GM19467 (cell line): ENCODE measurements around the gene CSTB.

Source experiments
- ATAC-seq: cut with Tn5 transposase; IDR thresholded peaks from one replicate; pipeline ENCODE4 v1.9.1; 2021; ENCODE audit warnings: mild to moderate bottlenecking, moderate library complexity; ENCODE audit not compliant: unreplicated experiment

Gene CSTB

GRCh38 chr21:43752758-43753438 lies 23.2 kb downstream of the CSTB start:
- ATAC-seq: no peak

DNA sequence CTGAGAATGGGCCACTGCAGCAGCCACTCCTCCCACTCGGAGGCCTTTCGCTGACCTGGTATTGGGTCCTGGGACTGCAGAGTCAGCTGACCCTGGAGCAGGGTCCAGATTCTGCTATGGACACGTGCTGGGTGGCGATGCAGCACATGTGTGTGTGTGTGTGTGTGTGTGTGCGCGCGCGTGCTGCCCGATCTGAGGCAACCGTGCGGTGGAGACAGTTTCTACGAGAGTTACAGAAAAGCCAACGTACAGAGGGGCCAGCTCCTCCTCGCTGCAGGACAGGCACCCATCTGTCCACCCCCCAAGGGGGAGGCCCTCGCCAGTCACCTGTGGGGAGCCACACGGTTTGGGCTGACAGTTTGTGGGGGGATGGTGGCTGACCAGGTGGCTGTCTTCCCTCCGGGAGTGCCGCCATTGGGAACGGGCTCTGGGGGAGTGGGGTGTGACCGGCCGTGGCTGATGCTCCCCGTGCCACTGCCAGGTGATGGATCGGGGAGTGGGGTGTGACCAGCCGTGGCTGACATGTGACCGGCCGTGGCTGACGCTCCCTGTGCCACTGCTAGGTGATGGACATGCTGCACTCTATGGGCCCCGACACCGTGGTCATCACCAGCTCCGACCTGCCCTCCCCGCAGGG lies 24.0 kb downstream of the CSTB start:
- no peak for ATAC-seq

DNA sequence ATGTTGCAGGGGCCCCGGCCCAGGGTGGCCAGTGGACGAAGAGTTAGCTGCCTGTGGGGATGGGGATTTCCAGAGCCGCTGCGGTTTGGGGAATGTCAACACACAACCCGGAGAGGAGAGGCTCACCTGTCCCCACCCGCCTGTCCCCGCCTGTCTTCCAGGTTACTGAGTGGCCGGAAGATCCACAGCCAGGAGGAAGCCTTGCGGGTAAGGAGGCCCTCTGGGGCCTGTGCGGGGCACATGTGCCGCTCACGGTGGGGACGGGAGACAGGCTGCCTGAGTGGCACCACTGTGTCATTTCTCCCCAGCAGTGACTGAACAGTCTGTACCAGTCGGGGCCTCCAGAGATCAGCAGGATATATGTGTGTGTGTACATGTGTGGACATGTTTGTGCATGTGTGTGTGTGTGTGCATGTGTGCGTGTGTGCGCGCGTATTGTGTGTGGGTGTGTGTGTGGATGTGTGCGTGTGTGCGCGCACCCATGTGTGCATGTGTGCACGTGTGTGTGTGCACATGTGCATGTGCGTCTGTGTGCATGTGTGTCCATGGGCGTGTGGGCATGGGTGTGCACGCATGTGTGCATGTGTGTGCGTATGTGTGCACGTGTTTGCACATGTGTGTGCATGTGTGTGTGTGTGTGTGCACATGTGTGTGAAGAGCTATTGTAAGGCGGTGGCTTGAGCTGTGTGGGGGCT lies 25.6 kb downstream of the CSTB start:
- no peak for ATAC-seq

GRCh38 chr21:43749651-43750262 lies 26.4 kb downstream of the CSTB start:
- no peak for ATAC-seq

GRCh38 chr21:43748622-43749021 lies 27.5 kb downstream of the CSTB start:
- no peak for ATAC-seq

DNA sequence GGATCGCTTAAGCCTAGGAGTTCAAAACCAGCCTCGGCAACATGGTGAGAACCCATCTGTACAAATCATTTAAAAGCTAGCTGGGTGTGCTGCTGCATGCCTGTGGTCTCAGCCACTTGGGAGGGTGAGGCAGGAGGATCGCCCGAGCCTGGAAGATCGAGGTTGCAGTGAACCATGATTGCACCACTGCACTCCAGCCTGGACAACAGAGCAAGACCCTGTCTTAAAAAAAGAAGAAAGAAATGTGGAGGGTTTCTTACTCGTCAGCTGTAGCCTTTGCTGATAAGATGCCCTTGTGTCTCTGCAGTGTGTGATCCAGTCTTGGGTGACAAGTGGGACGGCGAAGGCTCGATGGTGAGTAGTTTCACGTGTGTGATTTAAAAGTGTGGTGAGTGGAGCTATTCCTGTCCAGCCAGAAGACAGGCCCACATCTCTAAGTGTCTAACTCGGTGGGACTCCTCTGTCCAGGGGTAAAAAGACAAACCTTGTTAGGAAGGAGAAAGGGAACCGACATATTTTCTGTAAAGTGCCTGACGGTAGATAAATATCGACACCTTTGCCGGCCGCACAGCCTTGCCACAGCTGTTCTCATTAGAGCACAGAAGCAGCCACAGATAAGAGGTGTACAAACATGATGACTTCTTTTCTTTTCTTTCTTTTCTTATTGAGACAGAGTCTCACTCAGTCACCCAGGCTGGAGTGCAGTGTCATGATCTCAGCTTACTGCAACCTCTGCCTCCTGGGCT lies 30.2 kb downstream of the CSTB start:
- ATAC-seq: no peak

DNA sequence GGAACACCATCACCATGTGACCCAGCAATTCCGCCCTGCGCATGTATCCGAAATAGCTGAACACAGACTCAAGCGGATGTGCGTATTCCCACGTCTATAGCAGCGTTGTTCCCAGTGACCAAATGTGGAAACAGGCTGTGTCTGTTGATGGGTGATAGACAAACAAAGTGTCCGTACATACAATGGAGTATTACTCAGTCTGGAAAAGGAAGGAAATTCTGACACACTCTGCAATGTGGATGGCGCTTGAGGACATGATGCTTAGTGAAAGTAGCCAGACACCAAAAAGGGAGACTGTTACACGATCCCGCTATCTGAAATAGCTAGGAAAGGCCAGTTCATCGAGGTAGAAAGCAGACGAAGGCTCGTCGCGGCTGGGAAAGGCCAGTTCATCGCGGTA lies 31.4 kb downstream of the CSTB start:
- no peak for ATAC-seq

GRCh38 chr21:43743947-43744346 lies 32.2 kb downstream of the CSTB start:
- ATAC-seq: no peak

- ATAC-seq: no peak
Measured at GRCh38 chr21:43741423-43742096, 34.5 kb downstream of the CSTB start.

- no peak for ATAC-seq
Measured at GRCh38 chr21:43740497-43741156, 35.5 kb downstream of the CSTB start.

DNA sequence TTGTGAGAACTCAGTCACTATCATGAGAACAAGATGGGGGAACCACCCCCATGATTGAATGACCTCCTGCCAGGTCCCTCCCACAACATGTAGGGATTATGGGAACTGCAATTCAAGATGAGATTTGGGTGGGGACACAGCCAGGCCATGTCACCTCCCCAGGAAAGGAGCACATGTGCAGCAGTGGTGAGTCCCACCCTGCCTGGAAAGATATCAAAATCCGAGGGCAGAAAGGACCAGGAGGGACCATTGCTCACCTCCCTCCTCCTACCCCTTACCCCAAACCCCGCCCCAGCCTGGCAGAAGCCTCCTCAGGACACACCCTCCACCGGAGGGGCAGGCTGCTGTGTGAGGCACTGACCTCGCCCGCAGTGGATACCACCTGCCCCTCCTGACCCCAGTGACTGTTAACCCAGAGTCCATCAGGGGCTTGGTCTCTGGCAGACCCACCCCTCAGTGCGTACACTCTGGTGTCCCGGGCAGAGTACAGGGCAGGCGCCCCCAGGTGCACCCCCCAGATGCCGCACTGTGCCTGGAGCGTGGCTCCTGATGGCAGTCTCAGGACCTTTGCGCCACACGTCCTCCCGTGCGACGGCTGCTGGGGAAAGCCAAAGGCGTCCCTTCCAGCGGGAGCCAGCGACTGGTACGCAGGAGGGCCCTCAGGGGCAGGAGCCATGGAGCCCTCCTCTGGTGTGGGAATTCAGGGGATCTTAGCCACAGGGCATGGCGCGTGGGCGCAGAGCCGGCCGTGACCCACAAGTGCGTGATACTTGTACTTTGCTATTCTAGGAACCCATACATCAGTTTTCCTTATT lies 36.3 kb downstream of the CSTB start:
- no peak for ATAC-seq

DNA sequence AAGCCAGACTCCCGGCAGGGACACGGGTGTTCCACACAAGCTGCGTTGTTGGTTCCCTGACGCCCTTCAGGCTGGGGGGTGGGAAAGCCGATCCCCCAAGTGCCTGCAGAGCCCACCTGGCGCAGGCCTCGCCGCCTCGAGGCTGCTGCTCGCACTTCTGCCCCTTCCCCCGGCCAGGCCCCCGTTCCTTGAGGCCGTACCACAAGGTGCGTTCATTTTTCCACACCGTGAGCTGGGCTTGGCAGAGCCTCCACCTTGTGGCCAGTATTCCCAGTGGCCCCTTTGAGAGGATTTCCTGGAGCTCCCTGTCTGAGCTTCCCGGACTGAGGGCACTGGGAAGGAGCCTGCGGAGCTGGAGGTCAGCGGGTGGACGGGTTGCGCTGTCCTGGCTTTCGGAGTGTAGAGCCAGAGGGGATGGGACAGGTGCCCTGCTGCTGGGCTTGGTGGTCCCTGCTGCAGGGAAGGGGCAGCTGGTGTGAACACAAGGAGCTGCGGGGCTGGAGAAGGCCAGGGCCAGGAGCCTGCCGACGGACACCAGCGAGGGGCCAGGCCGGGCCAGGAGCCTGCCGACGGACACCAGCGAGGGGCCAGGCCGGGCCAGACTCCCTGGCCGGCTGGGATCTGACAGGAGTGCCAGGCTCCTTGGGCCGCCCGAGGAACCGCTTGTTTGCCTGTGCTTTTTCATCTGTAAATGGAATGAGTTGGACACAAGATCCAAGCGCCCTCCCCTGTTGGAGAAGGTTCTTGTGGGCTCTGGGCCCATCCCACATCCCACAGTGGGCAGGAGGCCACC lies 38.8 kb downstream of the CSTB start:
- ATAC-seq: no peak

GRCh38 chr21:43736224-43736883 lies 39.8 kb downstream of the CSTB start:
- no peak for ATAC-seq

- ATAC-seq: no peak
Measured at GRCh38 chr21:43735236-43736091, 40.6 kb downstream of the CSTB start.

- ATAC-seq: no peak
Measured at GRCh38 chr21:43734928-43735229, 41.2 kb downstream of the CSTB start.

DNA sequence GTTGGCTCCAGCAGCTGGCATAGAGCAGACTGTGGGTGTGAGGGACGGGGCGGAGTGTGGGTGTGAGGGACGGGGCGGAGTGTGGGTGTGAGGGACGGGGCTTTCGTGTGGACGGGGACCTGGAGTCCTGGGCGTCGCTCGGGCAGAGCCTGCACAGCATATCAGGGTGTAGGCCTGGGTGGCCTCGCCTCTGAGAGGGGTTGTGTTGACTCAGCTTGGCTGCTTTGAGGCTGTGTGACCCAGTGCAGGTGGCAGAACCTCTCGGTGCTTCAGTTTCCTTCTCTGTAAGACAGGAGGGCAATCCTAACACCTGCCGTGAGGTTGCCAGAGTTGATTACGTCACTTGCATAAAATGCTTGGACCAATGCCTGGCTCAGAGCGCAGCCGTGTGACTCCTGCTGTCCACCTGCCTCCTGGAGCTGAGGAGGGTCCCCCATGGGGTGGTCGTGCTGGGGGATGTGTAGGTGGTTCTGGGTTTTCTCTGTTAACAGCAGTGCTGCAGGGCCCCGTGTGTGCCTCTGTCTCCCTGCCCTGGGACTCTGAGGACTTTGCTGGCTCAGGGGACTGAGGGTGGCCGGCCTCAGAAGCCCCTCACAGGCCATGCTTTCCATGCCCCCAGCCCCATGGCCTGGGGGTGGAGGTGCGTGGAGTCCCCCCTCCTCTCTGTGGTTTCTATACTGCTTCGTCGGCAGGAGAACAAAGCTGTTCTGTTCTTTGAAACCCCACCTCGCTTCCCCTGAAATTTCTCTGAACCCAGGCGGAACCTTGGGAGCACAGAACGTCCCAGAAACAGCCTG lies 41.8 kb downstream of the CSTB start:
- no peak for ATAC-seq
